LNCaP clone FGC (cell line): Measurements from ENCODE around the gene PCBP1.

Experiments used
- DNase-seq: peaks from one replicate; pipeline ENCODE4 v3.0.0-alpha.2; 2011; ENCODE audit warnings: low read depth
- H3K4me3 ChIP-seq: 2 replicates; pipeline ENCODE4 v1.5.1; 2011; ENCODE audit warnings: mild to moderate bottlenecking, low read depth, low read length, control low read depth
- TF ChIP-seq, protein P1 (sequence below): IDR thresholded peaks from 2 replicates; pipeline ENCODE4 v1.5.1; 2012; ENCODE audit warnings: mild to moderate bottlenecking; ENCODE audit not compliant: control insufficient read depth, insufficient read depth; ENCODE audit errors: extremely low read depth

Gene PCBP1

DNA sequence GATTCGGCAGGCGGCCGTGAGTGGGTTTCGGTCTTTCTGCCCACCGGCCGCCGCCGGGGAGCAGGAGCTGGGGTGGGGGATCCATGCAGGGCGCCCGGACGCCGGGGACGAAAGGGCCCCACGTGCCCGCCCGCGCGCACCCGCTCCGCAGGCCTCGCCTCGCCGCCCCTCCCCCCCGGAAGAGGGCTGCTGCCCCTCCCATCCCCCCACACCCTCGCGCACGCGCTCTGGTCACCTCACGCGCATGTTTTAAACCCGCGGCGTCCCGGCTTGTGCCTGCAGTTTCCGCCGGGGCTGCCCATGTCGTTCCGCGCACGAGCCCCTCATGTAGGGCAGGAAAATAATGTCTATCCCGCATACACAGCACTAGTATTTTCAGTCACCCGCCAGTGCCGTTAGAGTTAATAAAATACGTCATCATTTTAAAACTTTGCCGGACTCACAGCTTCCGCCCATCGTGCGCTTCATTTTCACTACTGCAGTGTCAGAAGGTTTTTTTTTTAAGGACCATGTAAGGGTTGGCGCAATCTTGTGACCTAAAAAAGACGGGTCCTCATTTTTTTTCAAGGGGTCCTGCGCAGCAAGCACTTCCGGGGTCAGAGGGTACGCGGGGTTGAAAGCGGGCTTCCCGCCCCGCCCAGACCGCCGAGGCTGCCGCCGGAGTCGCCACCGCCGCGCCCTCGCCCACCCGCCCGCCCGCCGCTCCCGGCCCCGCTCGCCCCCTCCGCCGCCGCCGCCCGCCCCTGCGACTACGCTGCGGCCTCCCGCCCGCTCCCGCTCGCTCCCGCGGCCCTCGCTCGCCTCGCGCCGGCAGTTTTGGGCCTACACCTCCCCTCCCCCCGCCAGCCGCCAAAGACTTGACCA, at the start of gene PCBP1:
Gene PCBP1 (plus strand): TSS at position 640 of the 864 bp plus-strand sequence. CDS start 267 bp downstream, outside the sequence.
- peak within 1 kb of the TSS; percentile 76 for H3K4me3 ChIP-seq
- DNase-seq = peak; percentile 57
- TF ChIP-seq, protein P1, sequence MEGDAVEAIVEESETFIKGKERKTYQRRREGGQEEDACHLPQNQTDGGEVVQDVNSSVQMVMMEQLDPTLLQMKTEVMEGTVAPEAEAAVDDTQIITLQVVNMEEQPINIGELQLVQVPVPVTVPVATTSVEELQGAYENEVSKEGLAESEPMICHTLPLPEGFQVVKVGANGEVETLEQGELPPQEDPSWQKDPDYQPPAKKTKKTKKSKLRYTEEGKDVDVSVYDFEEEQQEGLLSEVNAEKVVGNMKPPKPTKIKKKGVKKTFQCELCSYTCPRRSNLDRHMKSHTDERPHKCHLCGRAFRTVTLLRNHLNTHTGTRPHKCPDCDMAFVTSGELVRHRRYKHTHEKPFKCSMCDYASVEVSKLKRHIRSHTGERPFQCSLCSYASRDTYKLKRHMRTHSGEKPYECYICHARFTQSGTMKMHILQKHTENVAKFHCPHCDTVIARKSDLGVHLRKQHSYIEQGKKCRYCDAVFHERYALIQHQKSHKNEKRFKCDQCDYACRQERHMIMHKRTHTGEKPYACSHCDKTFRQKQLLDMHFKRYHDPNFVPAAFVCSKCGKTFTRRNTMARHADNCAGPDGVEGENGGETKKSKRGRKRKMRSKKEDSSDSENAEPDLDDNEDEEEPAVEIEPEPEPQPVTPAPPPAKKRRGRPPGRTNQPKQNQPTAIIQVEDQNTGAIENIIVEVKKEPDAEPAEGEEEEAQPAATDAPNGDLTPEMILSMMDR = no peak

DNA sequence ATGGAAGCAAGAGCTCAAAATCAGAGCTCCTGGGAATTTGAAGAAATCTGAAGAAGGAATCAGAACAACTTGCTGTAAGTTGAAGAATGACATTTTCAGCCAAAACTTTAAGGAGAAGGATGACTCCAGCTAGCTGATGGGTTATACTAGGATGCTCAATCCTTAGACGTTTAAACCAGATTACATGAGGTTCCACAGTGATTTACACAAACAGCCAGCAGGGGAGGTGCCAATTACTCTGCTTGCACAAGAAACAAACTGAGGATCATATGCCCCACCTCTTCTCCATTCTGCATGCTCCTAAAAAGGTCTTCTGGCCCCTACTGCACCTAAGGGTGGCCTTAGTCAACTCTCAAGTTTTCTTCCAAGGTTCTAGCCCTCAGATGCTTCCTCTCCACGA, 47.9 kb upstream of the PCBP1 start:
- TF ChIP-seq, protein P1 = no peak
- H3K4me3 ChIP-seq = no peak overlapping the region
- DNase-seq = no peak

DNA sequence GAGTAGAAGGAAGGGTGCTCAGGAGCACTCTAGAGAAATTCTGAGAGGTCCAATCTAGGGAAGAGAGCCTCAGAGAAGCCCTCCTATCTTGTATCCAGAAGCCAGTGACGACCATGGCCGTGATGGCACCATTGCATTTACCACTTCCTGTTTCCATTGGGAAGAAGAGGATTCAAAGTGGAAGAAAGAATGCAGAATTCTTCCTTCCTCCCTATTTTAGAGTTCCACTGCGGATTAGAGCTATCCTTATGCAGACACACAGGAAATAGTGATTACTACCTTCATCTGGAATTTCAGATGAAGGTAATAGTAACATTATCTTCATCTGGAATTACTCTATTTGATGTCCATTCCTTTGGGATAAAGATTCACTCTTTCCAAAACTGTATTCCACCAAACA, 45.6 kb upstream of the PCBP1 start:
- no peak overlapping the region for H3K4me3 ChIP-seq
- TF ChIP-seq, protein P1 = no peak
- DNase-seq = no peak

DNA sequence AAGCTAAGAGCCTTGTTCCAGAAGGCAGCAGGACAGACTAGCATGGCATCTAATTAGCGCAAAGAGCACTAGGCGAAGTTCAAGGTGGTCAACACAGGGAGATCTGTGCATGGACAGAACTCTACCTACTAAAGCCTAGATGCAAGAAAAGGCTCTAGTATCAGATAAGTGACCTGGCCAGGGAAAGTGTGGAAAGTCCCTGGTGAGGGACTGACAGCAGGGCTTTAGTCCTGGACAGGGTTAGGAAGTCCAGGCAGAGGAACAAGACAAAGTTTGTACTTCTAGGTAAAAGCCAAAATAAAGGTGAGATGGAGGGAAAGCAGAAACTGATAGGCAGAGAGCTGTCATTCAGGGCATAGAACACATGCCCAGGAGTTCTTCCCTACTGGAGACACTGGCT, 45.0 kb upstream of the PCBP1 start:
- TF ChIP-seq, protein P1 = no peak
- H3K4me3 ChIP-seq = no peak overlapping the region
- DNase-seq = no peak

DNA sequence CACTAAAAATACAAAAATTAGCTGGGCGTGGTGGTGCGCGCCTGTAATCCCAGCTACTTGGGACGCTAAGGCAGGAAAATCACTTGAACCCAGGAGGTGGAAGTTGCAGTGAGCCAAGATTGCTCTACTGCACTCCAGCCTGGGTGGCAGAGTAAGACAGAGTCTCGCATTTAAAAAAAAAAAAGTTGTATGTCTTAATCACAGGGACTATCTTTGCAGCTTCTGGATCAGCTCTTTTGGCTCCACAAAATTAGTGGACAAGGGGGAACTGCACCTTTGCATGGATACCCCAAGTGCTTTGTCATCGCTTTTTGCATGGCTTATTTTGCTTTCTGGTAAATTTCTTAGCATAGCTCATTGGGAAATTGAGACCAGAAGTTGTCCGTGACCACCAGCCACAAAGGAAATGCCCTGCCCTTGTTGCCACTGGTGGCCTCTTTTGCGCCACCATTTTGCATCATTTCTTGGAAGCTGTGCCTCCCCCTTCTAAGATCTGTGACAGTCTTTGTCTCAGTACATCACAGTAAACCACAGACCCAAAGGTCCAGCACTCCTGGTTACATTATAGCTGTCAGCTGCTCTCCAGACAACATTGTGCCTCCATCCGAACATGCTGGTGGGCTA, 43.9 kb upstream of the PCBP1 start:
- H3K4me3 ChIP-seq = no peak overlapping the region
- DNase-seq = no peak
- TF ChIP-seq, protein P1 = no peak

DNA sequence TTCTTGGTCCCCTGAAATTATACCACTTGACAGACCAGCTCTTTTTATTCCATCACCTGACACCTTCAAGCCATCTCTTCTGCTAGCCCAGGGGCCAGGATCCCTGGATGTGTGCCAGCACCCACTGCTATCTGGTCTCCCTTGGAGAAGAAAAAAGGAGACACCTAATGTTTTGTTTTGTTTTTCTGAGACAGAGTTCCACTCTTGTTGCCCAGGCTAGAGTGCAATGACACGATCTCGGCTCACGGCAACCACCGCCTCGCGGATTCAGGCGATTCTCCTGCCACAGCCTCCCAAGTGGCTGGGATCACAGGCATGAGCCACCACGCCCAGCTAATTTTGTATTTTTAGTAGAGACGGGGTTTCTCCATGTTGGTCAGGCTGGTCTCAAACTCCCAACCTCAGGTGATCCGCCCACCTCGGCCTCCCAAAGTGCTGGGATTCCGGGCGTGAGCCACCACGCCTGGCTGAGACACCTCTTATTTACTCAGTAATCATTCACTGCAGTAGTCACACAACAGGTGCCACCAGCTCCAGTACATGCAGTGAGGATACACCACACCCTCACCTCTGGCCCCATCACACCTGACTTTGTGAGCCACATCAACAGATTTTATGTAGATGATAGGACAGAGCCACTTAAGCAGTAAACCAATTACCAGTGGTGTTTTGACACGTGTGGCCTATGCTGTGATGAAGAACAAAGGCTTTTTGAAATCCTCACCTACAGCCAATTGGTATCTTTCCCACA, 42.8 kb upstream of the PCBP1 start:
- TF ChIP-seq, protein P1 = no peak
- H3K4me3 ChIP-seq = no peak overlapping the region
- no peak for DNase-seq
